Measurements from ENCODE around the gene PPM1N. TPM values are rescaled to one million over a fixed set of nuclear protein-coding genes. Genes with fewer than 3 reads are reported as not detected.

PPM1N gene
- total and polyA plus RNA-seq, 11 donors = 0.23 to 2.7 (median 0.65) TPM; not detected in 5

DNA sequence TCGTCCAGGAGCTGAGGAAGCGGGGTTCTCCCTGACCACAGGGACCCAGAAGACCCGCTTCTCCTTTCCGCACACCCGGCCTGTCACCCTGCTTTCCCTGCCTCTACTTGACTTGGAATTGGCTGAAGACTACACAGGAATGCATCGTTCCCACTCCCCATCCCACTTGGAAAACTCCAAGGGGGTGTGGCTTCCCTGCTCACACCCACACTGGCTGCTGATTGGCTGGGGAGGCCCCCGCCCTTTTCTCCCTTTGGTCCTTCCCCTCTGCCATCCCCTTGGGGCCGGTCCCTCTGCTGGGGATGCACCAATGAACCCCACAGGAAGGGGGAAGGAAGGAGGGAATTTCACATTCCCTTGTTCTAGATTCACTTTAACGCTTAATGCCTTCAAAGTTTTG, 27.9 kb downstream of the PPM1N start:
- TF ChIP-seq CTCF (IDR thresholded peaks at IDR 0.05) (no peak), POLR2A (IDR thresholded peaks at IDR 0.05) (no peak)
- intact Hi-C loops (cut with DNase I) = loop anchor here in 5 of 10 donors (5.0 to 10.0 kb wide), 4 partner anchors 36 to 116 kb away; no protein-coding TSS in a partner anchor
- peak overlapping the region in 4 of 12 donors; percentile 18 to 74 (median 28) for H3K27ac ChIP-seq
- H3K27me3 ChIP-seq = peaks cover 0 to 3% (median 0%) of the 10 kb centered on the region in 9 donors
- ATAC-seq = peak in 3 of 4 donors; percentile 36 to 56 (median 49)
- 67 to 72% (median 68%) methylated on average over 9 of the region's 9 CpGs for WGBS, 4 donors
- H3K9me3 ChIP-seq = peaks cover 0 to under 1% (median 0%) of the 10 kb centered on the region in 12 donors
- H3K4me1 ChIP-seq = peaks cover 6 to 46% (median 17%) of the 10 kb centered on the region in 12 donors
- no peak overlapping the region for H3K4me3 ChIP-seq
- peaks cover 0 to 67% (median 51%) of the 10 kb centered on the region in 9 donors for H3K36me3 ChIP-seq
- peak; percentile 72 to 82 (median 80) for DNase-seq

DNA sequence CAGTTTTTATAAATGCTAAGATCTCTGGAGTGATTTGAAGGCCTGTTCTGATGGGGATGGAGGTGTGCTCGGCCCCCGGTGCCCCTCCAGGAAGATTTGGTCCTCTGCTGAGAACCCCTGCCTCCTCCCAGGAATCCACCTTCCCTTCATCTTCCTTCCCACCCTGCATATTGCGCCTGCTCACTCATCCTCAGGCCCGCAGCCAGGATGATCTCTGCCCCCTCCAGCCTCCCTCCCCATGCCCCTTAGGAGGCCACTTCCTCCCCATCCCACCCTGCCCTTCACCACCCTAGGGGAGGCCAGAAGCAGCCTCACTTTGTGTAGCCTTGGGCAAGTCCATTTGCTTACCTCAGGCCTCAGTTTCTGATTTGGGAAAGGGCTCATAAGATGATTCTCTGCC, 28.7 kb downstream of the PPM1N start:
- H3K36me3 ChIP-seq = peaks cover 0 to 59% (median 42%) of the 10 kb centered on the region in 9 donors
- intact Hi-C loops (cut with DNase I) = loop anchor here in 5 of 10 donors (5.0 to 10.0 kb wide), 4 partner anchors 35 to 115 kb away; no protein-coding TSS in a partner anchor
- TF ChIP-seq CTCF (IDR thresholded peaks at IDR 0.05) (no peak), POLR2A (IDR thresholded peaks at IDR 0.05) (no peak)
- H3K27me3 ChIP-seq = peaks cover 0 to 6% (median 0%) of the 10 kb centered on the region in 9 donors
- WGBS, 4 donors = 88 to 99% (median 93%) methylated on average over 4 of the region's 4 CpGs
- DNase-seq (peak in 1 of 5 donors; percentile 7), ATAC-seq (no peak)
- peaks cover 0 to 7% (median 0%) of the 10 kb centered on the region in 12 donors for H3K9me3 ChIP-seq
- peaks cover 6 to 41% (median 17%) of the 10 kb centered on the region in 12 donors for H3K4me1 ChIP-seq
- peak overlapping the region in 1 of 12 donors; percentile 12 for H3K27ac ChIP-seq
- no peak overlapping the region for H3K4me3 ChIP-seq

- H3K9me3 ChIP-seq = peaks cover 0 to 7% (median 0%) of the 10 kb centered on the region in 12 donors
- no peak for TF ChIP-seq POLR2A (IDR thresholded peaks at IDR 0.05)
- no peak for TF ChIP-seq CTCF (IDR thresholded peaks at IDR 0.05)
- no peak overlapping the region for H3K4me3 ChIP-seq
- peaks cover 0 to 6% (median 0%) of the 10 kb centered on the region in 9 donors for H3K27me3 ChIP-seq
- H3K4me1 ChIP-seq = peaks cover 6 to 38% (median 17%) of the 10 kb centered on the region in 12 donors
- WGBS, 4 donors = 65 to 73% (median 69%) methylated on average over 15 of the region's 15 CpGs
- H3K36me3 ChIP-seq = peaks cover 0 to 51% (median 35%) of the 10 kb centered on the region in 9 donors
- intact Hi-C loops (cut with DNase I) = loop anchor here in 5 of 10 donors (5.0 to 10.0 kb wide), 4 partner anchors 35 to 115 kb away; no protein-coding TSS in a partner anchor
- peak overlapping the region in 1 of 12 donors; percentile 12 for H3K27ac ChIP-seq
- ATAC-seq (no peak), DNase-seq (peak in 1 of 5 donors; percentile 24)
Observed at GRCh38 chr19:45527731-45528130, 29.5 kb downstream of the PPM1N start.

DNA sequence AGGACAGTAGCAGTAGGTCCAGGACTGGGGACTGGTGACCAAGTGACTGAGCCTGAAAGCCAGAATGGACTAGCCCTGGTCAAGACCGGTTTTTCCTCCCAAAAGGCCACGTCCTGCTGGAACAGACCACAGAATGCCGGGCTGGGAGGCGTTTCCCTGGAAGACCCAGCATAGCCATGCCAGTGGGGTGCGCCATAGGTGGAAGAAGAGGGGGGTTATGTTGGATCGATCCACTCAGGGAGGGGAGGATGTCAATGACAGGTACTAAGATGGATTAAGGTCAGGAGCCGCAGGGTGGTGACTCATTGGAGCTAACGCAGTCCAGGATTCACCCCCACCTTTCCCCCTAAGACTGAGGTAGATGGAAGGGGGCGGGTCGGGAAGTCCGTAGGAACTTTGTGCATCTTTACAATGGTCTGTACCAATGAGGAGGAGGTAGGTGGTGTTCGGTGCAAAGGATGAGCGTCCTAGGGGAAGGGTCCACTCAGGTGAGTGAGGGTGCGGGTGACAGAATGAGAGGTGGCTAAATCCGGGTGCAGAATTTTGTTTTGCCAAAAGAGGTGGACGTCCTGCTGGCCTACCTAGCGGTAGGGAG, 30.0 kb downstream of the PPM1N start:
- H3K36me3 ChIP-seq = peaks cover 0 to 46% (median 33%) of the 10 kb centered on the region in 9 donors
- intact Hi-C loops (cut with DNase I) = loop anchor here in 5 of 10 donors (5.0 to 10.0 kb wide), 4 partner anchors 34 to 114 kb away; no protein-coding TSS in a partner anchor
- ATAC-seq (peak in 1 of 4 donors; percentile 1), DNase-seq (peak in 1 of 5 donors; percentile 27)
- TF ChIP-seq CTCF (IDR thresholded peaks at IDR 0.05) (no peak), POLR2A (IDR thresholded peaks at IDR 0.05) (no peak)
- H3K27ac ChIP-seq = peak overlapping the region in 1 of 12 donors; percentile 12
- peaks cover 0 to 6% (median 0%) of the 10 kb centered on the region in 9 donors for H3K27me3 ChIP-seq
- peaks cover 6 to 34% (median 17%) of the 10 kb centered on the region in 12 donors for H3K4me1 ChIP-seq
- peak overlapping the region in 1 of 12 donors; percentile 34 for H3K4me3 ChIP-seq
- 32 to 49% (median 42%) methylated on average over 14 to 17 of the region's 17 CpGs for WGBS, 4 donors
- H3K9me3 ChIP-seq = peaks cover 0 to 7% (median 0%) of the 10 kb centered on the region in 12 donors
